ENCODE results near the gene EEF1AKMT4. TPM values are rescaled to one million over a fixed set of nuclear protein-coding genes. Genes with fewer than 3 reads are reported as not detected.
"Not testable (repeated sequence)": the region's sequence is repeated elsewhere in the genome, so short reads cannot be mapped to it uniquely, and the experiment has no call there.

Gene EEF1AKMT4
- polyA plus RNA-seq, 3 donors: 2.0 to 3.0 (median 2.7) TPM

DNA sequence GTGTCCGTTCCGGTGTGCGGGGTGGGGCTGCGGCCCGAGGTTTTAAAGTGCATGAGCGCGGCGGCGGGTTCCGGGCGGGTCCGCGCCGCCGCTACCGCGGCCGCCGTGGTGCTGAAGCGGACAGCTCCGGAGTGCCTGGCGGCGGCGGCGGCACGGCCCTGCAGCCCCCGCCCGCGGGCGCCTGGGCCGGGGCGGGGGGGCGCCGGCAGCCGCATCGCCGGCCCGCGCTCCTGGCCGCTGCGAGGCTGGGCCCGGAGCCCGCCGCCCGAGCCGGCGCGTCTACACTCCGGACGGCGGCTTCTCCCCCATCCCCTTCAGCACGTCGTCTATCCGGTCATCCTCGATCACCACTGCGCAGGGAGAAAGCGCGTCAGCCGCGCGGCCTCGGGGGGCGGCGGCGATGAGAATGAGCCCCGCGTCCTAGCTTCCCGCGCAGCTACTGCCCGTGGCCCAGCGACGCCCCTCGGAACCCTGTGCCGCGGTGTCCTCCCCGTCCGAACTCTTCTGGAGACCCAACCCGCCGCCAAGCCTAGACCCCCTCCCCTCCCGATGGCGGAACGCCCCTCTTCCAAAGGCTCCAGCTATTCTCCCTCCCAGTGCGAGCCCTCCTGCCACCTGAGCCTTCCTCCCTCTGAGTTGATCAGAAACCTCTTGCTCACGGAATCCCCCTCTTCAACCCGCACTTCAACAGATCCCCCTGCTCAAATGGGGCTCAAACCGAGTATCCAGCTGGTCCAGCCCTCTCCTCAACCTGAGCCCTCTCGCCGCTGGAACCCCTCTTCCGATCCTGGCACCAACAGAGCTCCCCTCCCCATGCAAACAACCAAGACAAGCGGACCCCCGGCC is 10.6 kb downstream of the EEF1AKMT4 start:
- no peak for DNase-seq (ENCODE audit: low read depth in 3 of 3, low spot score in 2 of 3)

DNA sequence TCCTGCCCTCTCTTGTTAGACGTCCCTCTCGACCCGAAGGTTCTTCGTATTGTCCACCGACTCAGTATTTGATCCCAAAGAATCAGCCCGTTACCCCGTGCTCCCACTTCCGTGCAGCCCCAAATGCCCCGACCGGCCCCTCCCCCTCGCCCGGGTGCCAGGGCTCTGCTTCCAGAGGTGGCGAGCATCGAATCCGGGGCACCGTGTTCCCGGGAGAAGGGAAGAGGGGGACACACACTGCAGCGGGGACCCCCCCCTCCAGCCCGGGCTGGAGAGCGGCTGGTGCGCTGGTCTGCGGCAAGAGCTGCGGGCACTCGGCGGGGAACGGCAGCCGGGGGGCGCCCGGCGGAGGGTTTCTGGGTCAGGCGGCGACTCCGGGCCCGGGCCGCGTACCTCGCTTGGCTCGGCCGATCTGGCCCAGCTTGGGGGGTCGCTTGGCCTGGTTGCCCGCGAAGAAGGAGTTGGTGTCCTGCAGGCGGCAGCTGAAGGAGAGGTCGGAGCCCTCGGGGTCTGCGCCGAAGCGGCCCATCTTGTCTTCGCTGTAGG is 11.3 kb downstream of the EEF1AKMT4 start:
- no peak for DNase-seq (ENCODE audit: low read depth in 3 of 3, low spot score in 2 of 3)

DNA sequence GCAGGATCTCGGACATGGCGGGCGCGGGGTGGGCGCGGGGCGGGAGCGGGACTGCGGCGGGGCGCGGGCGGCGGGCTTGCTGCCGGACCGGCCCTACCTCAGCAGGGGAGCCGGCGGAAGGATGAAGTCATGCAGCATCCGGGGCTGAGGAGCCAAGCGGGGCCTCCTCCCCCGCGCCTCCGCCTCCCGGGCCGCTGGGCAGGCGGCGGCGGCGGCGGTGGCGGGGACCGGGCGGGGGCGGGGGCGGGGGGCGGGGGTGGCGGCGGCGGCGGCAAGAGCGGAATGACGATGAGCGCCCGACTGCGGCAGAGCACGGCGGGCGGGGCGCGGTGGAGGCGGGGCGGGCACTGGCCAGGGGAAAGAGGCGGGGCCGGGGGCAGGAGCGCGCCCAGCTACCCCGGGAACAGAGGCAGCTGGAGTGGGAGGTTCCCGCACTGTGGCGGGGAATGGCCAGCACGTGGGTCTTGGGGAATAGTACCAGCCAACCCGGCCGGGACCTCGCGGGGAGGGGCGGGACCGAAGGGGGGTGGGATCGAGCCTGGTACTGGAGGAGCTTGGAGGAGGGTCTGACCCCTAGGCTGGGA is 11.9 kb downstream of the EEF1AKMT4 start, which contains the start of gene CAMK2N2:
CAMK2N2 (minus strand) TSS at position 284 of the 584 bp plus-strand sequence; CDS start at position 16, 268 bp downstream.
- no peak for DNase-seq (ENCODE audit: low read depth in 3 of 3, low spot score in 2 of 3)

DNA sequence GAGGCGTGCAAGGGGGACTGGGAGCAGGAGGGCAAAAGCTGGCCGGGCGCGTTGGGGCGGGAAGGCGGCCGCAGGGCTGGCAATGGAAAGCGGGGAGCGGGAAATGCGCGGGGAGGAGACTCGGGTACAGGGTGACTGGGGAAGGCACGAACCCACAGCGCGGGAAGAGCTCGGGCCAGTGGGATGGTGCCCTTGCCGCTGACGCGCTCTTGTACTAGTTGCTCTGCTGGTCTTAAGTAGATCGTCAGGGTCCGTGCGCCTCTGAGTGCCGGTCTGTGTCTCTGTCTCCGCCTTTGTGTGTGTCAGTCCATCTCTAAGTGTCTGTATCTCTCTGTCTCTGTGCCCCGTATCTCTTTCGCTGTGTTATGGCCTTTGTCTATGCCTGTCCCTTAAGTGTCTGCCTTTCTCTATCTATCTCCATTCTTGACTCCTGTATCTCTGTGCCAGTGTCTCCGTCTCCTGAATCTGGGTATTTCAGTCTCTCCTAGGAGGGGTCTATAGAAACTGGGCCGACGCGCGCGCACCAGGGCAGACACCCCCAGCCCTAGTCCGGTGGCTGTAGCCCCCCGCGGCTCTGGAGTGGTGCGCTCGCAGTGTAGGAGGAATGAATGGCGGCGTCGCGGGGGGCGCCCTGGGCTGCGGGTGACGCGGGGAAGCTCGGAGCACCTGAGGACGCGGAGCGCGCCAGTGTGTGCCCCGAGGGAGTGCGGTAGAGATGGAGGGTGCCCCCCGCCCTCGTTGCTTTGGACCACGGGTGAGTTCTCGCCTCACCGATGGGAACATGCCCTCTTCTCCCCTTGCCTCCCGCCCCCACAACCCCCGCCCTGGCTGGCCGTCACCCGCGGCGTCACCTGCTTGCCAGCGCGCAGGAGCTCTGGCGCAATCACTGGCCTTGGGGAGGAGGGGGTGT is 12.6 kb downstream of the EEF1AKMT4 start:
- no peak for DNase-seq (ENCODE audit: low read depth in 3 of 3, low spot score in 2 of 3)

DNA sequence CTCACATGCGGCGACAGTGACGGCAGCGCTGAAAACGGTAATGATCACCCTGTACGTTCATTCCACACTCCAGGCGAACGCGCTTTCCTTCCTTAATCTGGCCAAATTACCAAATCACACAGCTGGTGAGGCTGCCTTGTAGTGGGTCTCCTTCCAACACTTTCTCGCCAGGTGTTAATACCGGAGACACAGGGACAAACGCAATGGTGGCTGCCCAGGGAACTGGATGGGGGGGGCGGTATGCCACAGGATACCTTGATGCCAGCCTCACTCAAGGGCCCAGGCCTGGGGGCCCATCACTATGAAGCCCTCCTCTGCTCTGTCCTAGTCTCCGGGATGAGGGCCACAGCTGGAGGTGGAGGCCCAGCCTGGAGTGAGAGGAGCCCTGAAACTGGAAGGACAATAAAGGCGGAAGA is 13.3 kb downstream of the EEF1AKMT4 start:
- no peak for DNase-seq (ENCODE audit: low read depth in 3 of 3, low spot score in 2 of 3)

DNA sequence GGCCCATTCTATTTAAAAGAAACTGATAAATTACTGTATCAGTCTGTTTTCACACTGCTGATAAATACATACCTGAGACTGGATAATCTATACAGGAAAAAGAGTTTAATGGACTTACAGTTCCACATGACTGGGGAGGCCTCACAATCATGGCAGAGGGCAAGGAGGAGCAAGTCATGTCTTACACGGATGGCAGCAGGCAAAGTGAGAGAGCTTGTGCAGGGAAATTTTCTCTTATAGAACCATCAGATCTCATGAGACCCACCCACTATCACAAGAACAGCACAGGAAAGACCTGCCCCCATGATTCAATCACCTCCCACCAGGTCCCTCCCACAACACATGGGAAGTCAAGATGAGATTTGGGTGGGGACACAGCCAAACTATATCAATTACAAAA is 17.8 kb downstream of the EEF1AKMT4 start:
- DNase-seq (ENCODE audit: low read depth in 3 of 3, low spot score in 2 of 3): not testable (repeated sequence)

DNA sequence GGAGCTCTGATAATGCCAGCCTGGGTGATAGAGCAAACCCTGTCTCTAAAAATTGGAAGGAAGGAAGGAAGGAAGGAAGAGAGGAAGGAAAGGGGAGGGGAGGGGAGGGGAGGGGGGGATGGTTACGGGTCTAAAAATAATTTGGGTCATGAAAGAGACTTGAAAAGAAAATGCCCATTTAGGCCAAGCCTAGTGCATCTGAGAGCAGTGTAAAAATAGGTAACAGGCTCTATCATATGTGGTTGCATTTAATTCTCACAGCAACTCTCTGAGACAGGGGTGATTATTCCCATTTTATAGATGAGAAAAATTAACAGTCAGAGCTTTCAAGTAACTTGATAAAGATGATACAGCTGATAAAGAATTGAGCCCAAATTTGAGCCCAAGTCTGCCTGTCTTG is 22.8 kb downstream of the EEF1AKMT4 start:
- no peak for DNase-seq (ENCODE audit: low read depth in 3 of 3, low spot score in 2 of 3)

DNA sequence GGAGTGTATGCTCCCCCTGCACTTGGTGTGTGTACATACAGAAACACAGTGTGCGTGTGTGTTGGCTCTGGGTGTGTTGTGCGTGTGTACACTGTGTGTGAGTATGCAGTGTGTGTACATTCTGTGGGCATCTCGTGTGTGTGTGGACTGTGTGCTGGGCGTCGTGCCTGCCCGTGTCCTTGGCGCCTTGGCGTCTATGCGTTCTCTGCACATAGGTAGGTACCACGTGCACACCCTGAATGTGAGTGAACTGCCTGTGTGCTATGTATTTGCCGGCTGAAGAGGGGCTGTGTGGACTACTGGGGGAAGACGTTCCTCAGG is 25.9 kb downstream of the EEF1AKMT4 start:
- DNase-seq (ENCODE audit: low read depth in 3 of 3, low spot score in 2 of 3): no peak

DNA sequence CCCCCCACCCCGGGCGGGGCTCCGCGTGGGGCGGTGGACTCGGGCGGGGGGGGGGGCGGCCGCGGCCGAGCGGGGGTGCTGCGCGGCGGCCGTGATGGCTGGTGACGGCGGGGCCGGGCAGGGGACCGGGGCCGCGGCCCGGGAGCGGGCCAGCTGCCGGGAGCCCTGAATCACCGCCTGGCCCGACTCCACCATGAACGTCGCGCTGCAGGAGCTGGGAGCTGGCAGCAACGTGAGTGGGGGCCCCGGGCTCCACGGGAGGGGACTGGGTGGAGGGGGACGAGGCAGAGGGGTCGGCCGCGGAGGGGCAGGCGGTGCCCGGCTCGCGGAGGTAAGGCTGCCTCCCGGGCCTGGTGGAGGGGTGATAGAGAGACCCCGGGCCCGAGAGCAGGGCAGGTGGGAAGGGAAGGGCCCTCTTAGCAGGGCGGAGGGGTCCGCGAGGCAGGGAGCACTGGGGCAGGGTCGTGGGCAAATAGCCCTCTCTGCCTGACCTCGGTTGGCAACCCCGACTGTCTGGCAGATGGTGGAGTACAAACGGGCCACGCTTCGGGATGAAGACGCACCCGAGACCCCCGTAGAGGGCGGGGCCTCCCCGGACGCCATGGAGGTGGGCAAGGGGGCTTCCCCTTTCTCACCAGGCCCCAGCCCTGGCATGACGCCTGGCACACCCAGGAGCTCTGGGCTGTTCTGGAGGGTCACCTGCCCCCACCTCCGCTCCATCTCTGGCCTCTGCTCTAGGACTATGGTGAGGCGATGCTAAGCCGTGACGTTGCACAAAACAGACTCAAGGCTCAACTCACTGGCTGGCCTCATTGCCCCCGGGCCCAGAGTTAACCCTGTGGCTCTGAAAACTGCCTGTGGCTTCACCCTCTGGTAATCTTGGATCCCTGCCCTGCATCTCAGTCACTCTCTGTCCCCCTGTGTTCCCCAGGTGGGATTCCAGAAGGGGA is 26.8 kb downstream of the EEF1AKMT4 start, which contains the start of gene ECE2:
ECE2 (plus strand) TSS at position 62 of the 950 bp plus-strand sequence; CDS start at position 194, 132 bp downstream.
- DNase-seq (ENCODE audit: low read depth in 3 of 3, low spot score in 2 of 3): no peak

DNA sequence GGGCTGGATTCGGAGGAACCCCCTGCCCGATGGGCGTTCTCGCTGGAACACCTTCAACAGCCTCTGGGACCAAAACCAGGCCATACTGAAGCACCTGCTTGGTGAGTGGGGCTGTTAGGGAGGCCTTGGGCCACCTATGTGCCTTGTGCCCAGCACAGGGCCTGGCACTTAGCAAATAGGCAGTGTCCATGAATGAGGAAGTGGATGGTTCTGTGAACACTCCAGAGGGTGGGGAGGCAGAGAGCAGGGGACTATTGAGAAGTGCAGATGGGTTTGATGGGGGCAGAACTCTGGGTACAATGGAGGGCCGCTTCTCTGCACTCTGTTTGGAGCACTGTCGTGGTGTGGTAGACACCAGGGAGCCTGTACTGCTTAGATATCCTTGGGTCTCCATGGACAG is 27.9 kb downstream of the EEF1AKMT4 start:
- DNase-seq (ENCODE audit: low read depth in 3 of 3, low spot score in 2 of 3): no peak

DNA sequence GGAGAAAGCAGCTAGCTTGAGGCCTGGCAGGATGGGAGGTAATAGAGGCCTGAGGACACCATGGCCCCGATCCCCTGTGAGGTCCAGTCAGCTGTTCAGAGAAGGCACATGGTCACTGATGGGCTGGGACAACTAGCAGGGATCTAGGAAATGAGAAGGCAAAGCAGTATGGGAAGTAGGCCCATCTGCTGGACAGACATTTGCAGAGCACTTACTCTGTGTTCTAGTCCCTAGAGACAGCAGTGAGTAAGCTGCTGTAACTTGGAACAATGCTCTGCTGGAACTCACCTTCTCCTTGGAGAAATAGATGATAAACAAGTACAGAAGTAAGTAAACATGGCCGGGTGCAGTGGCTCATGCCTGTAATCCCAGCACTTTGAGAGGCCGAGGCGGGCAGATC is 33.5 kb downstream of the EEF1AKMT4 start:
- DNase-seq (ENCODE audit: low read depth in 3 of 3, low spot score in 2 of 3): no peak

DNA sequence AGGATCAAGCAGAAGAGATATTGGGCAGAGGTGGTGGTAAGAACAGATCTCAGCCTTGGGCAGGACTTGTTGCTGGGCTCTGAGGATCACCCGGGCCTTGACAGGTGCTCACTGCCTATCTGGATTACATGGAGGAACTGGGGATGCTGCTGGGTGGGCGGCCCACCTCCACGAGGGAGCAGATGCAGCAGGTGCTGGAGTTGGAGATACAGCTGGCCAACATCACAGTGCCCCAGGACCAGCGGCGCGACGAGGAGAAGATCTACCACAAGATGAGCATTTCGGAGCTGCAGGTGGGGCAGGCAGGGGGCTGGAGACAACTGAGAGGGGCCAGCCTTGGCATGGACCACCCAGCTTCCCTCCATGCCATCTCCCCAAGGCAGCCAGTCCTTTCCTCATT is 34.2 kb downstream of the EEF1AKMT4 start:
- DNase-seq (ENCODE audit: low read depth in 3 of 3, low spot score in 2 of 3): no peak

DNA sequence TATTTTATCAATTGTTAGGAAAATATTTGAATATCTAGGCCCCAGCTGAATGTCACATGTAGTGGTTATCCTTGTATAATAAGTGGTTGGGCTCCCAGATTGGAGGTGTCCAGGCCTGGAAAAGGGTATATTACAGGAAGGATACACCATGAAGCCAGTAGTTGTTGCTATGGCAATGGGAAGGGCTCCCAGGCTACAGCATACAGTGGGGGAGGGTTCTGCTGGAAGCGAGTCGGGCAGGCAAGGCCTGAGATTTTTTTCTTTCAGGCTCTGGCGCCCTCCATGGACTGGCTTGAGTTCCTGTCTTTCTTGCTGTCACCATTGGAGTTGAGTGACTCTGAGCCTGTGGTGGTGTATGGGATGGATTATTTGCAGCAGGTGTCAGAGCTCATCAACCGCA is 35.2 kb downstream of the EEF1AKMT4 start:
- DNase-seq (ENCODE audit: low read depth in 3 of 3, low spot score in 2 of 3): peak in 1 of 3 donors; percentile 55

DNA sequence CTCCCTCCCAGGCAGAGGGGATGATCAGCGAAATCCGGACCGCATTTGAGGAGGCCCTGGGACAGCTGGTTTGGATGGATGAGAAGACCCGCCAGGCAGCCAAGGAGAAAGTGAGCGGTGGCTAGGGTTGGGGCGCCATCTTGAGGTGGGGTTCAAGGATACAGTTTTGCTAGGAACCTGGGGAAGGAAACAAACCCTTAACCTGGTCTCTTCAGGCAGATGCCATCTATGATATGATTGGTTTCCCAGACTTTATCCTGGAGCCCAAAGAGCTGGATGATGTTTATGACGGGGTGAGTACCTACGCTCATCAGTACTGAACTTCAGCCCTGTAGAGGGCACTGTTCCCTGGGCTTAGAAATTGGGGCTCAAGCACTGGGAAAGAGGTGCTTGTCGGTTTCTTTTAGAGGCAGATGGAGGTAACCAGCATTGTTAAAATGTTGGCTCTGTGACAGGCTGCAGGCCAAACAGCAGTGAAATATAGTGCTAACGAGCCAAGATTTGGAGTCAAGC is 40.0 kb downstream of the EEF1AKMT4 start:
- no peak for DNase-seq (ENCODE audit: low read depth in 3 of 3, low spot score in 2 of 3)

DNA sequence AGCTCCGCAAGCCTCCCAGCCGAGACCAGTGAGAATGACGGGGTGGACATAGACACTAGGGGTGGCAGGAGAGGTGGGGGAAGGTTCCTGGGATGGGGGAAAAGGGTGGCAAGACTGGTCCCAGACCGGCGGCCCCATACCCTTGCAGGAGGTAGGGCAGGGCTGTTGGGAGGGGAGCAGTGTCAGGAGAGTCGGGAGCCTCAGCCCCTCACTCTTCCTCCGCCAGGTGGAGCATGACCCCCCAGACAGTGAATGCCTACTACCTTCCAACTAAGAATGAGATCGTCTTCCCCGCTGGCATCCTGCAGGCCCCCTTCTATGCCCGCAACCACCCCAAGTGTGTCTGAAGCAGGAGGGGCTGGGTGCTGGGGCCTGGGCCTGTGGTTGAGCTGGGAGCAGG is 40.9 kb downstream of the EEF1AKMT4 start:
- DNase-seq (ENCODE audit: low read depth in 3 of 3, low spot score in 2 of 3): no peak

DNA sequence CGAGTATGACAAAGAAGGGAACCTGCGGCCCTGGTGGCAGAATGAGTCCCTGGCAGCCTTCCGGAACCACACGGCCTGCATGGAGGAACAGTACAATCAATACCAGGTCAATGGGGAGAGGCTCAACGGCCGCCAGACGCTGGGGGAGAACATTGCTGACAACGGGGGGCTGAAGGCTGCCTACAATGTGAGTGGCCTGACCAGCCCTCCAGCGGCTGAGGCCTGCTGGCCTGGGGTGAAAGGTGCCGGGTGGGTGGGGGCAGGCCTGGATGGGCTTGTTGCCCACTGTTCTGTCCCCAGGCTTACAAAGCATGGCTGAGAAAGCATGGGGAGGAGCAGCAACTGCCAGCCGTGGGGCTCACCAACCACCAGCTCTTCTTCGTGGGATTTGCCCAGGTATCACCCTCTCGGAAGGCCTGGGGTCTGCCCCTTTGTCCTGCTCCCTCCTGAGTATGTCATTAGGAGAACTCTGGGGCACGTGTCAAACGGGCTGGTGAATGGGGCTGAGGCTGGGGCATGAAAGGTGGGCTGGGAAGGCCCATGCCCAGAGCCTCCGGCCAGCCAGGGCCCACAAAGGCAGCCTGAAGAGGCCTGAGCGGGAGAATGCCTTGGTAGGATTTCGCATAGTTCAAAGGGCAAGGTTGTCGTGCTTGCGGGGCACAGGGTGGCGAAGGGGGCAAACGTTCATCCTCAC is 41.7 kb downstream of the EEF1AKMT4 start:
- DNase-seq (ENCODE audit: low read depth in 3 of 3, low spot score in 2 of 3): no peak

DNA sequence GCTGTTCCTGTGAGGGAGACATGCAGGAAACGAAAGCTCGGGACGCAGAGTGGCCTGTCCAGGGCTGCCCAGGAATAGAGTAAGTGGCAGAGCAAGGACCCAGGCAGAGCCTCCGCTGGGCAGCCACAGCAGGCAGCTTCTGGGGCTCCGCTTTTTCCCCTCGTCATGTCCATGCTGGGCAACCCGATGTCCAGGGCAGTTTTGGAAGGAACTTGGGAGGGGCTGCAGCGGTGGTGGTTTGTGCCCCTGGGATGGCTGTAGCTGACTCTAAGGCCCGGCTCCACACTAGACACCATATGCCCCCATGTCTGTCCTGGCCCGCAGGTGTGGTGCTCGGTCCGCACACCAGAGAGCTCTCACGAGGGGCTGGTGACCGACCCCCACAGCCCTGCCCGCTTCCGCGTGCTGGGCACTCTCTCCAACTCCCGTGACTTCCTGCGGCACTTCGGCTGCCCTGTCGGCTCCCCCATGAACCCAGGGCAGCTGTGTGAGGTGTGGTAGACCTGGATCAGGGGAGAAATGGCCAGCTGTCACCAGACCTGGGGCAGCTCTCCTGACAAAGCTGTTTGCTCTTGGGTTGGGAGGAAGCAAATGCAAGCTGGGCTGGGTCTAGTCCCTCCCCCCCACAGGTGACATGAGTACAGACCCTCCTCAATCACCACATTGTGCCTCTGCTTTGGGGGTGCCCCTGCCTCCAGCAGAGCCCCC is 42.4 kb downstream of the EEF1AKMT4 start:
- no peak for DNase-seq (ENCODE audit: low read depth in 3 of 3, low spot score in 2 of 3)

DNA sequence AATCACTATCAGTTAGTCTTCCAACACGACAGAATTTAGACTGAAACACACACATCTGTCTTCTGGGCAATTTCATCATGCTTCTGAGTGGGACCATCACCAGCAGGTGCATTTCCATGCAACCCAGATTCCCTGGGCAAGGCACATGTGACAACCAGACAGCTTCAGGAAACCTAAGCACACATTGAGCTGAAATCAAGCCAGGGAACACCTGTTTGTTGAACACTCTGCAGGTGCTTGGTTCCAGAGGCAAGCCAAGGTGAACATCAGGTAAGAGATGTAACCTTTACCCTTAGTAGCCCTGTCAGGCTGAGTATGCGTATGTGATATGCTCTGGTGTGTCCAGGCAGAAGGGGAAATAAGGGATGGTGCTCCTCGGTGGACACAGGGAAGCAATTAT is 46.3 kb downstream of the EEF1AKMT4 start:
- no peak for DNase-seq (ENCODE audit: low read depth in 3 of 3, low spot score in 2 of 3)
